Neuronal stem cell (in vitro differentiated cells): Measurements from ENCODE around the gene BRD3. TPM values are rescaled to one million over a fixed set of nuclear protein-coding genes. Genes with fewer than 3 reads are reported as not detected.

Experiments used
- DNase-seq: peaks from one replicate; pipeline ENCODE4 v3.0.0-alpha.2; 2013; ENCODE audit warnings: low spot score
- H2AFZ ChIP-seq: one replicate; pipeline ENCODE4 v1.6.1; 2013; ENCODE audit warnings: mild to moderate bottlenecking, low read length, inconsistent platforms
- H2AK5ac ChIP-seq: 2 replicates; pipeline ENCODE4 v1.6.1; 2013; ENCODE audit warnings: low read depth, mild to moderate bottlenecking, inconsistent platforms, low read length, moderate library complexity, mixed read lengths
- H2BK120ac ChIP-seq: 2 replicates; pipeline ENCODE4 v1.6.1; 2013; ENCODE audit warnings: low read depth, mild to moderate bottlenecking, inconsistent platforms, low read length, moderate library complexity, mixed read lengths
- H2BK12ac ChIP-seq: one replicate; pipeline ENCODE4 v1.6.1; 2013; ENCODE audit warnings: low read length, inconsistent platforms
- H2BK15ac ChIP-seq: 2 replicates; pipeline ENCODE4 v1.6.1; 2013; ENCODE audit warnings: mild to moderate bottlenecking, low read length, inconsistent platforms, mixed read lengths
- H2BK5ac ChIP-seq: one replicate; pipeline ENCODE4 v1.6.1; 2013; ENCODE audit warnings: inconsistent platforms, mild to moderate bottlenecking, low read length, moderate library complexity
- H3K14ac ChIP-seq: one replicate; pipeline ENCODE4 v1.6.1; 2013; ENCODE audit warnings: low read length, inconsistent platforms
- H3K18ac ChIP-seq: 2 replicates; pipeline ENCODE4 v1.6.1; 2013; ENCODE audit warnings: low read length, inconsistent platforms
- H3K23ac ChIP-seq: 2 replicates; pipeline ENCODE4 v1.6.1; 2013; ENCODE audit warnings: low read depth, mild to moderate bottlenecking, mixed read lengths, low read length, inconsistent platforms; ENCODE audit not compliant: poor library complexity
- H3K27ac ChIP-seq: replicated peaks from 3 replicates; pipeline ENCODE4 v1.5.1; 2013; ENCODE audit warnings: low read length, inconsistent platforms
- H3K27me3 ChIP-seq, 3 experiments: 2 replicates each; pipeline ENCODE4 v1.6.1; 2013; ENCODE audit warnings: low read length in 3 of 3, mild to moderate bottlenecking in 2 of 3, inconsistent platforms in 1 of 3, low read depth in 1 of 3, mixed read lengths in 1 of 3, moderate library complexity in 1 of 3; ENCODE audit not compliant: control insufficient read depth in 3 of 3, insufficient read depth in 3 of 3
- H3K36me3 ChIP-seq, 2 donors: replicated peaks in 1 of 2; 2 replicates each; pipeline ENCODE4 v1.6.1; 2013; ENCODE audit warnings: low read length in 2 of 2; ENCODE audit not compliant: control insufficient read depth in 2 of 2, insufficient read depth in 2 of 2
- H3K4ac ChIP-seq: 2 replicates; pipeline ENCODE4 v1.6.1; 2013; ENCODE audit warnings: inconsistent platforms, mild to moderate bottlenecking, low read length, moderate library complexity
- H3K4me1 ChIP-seq, 2 donors: 1 replicate in 1 of 2; 2 replicates in 1 of 2; pipeline ENCODE4 v1.6.1; 2013; ENCODE audit warnings: low read length in 2 of 2, low read depth in 1 of 2; ENCODE audit not compliant: control insufficient read depth in 2 of 2, insufficient read depth in 1 of 2
- H3K4me2 ChIP-seq: one replicate; pipeline ENCODE4 v1.6.1; 2013; ENCODE audit warnings: mild to moderate bottlenecking, low read length, inconsistent platforms; ENCODE audit not compliant: insufficient read depth, poor library complexity, severe bottlenecking
- H3K4me3 ChIP-seq, 2 donors: 2 replicates each; pipeline ENCODE4 v1.5.1; 2013; ENCODE audit warnings: low read length in 2 of 2, mild to moderate bottlenecking in 2 of 2, inconsistent platforms in 1 of 2, moderate library complexity in 1 of 2
- H3K79me1 ChIP-seq: one replicate; pipeline ENCODE4 v1.6.1; 2013; ENCODE audit warnings: low read depth, mild to moderate bottlenecking, inconsistent platforms, low read length, moderate library complexity
- H3K9ac ChIP-seq: one replicate; pipeline ENCODE4 v1.6.1; 2013; ENCODE audit warnings: mild to moderate bottlenecking, low read depth, low read length, inconsistent platforms; ENCODE audit not compliant: poor library complexity
- H3K9me3 ChIP-seq, 2 donors: replicated peaks in 1 of 2; 2 replicates each; pipeline versions ENCODE3 to v1.6.1; 2013; ENCODE audit warnings: low read length in 2 of 2, mild to moderate bottlenecking in 2 of 2, inconsistent platforms in 1 of 2, low read depth in 1 of 2, mixed read lengths in 1 of 2, moderate library complexity in 1 of 2; ENCODE audit not compliant: control insufficient read depth in 2 of 2, insufficient read depth in 1 of 2
- H4K8ac ChIP-seq: one replicate; pipeline ENCODE4 v1.6.1; 2013; ENCODE audit warnings: low read depth, mild to moderate bottlenecking, inconsistent platforms, low read length, moderate library complexity
- H4K91ac ChIP-seq: one replicate; pipeline ENCODE4 v1.6.1; 2013; ENCODE audit warnings: low read length, low read depth, mild to moderate bottlenecking, inconsistent platforms; ENCODE audit not compliant: poor library complexity
- WGBS, 2 donors: extraction: QIAGEN DNeasy Blood & Tissue Kit; methylation state at CpG; one replicate each; pipeline ENCODE4 v1.1.7; 2013; ENCODE audit warnings: missing lambda C conversion rate in 2 of 2, mixed read lengths in 1 of 2; ENCODE audit not compliant: insufficient read length in 2 of 2, insufficient replicate concordance in 1 of 2; ENCODE audit errors: extremely low coverage in 2 of 2; 5-methylcytosine and 5-hydroxymethylcytosine counted together
- polyA plus RNA-seq, 2 experiments: library from polyadenylated mRNA; stranded (reverse); fragments of 200-250 nt; gene quantifications; one replicate each; pipeline ENCODE4 v1.2.3, GENCODE V29; 2013

BRD3 gene
- 47.9 TPM for polyA plus RNA-seq (2013, experiment 1 of 2)
- 50.2 TPM for polyA plus RNA-seq (2013, experiment 2 of 2)

DNA sequence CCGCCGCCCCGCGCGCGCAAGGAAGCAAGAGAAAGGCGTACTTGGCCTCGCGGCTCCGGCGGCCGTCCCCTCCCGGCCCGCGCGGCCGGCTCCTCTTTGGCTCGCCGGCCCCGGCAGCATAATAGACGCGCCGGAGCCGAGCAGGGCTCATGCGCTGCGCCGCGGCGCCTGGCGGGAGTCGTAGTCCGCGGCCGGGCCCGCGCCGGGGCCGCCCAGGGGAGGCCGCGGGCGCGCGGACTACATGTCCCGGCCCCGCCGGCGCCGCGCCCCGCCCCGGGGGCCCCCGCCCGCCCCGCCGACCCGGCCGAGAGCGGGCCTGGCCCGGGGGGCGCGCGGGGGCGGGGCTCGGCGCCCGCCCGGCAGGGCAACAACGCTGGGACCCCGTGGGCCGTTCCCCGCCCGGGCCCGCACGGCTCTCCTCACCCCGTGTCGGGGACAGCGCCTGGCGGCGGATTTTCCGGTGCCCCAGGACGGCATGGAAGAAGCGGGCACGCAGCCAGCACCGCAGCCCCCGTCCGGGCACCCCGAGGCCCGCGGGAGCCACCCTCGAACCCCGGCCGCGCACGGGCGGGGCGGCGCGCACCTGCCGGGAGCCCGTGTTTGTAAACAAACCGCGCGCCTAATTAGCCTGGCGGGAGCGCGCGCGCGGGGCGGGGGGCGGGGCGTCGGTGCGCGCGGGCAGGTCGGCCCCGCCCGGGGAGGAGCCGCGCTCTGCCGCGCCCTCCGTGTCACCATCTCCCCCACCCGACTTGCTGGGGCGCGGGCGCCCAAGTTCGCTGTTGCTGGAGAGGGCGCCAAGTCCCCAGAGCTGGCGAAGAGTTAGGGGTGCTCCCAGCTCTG lies at the start of gene BRD3:
BRD3 (minus strand) TSS at position 123 of the 840 bp plus-strand sequence. CDS start 14,549 bp downstream, outside the sequence.
- Histone ChIP-seq H2BK5ac (peak within 1 kb of the TSS; percentile 54), H3K14ac (peak within 1 kb of the TSS; percentile 39), H3K4me1 (peaks cover 3 to 8% of the 10 kb centered on the region in 2 donors), H2AK5ac (peak within 1 kb of the TSS; percentile 94), H2AFZ (peak within 1 kb of the TSS; percentile 98), H3K9ac (peak within 1 kb of the TSS; percentile 92), H3K27ac (peak within 1 kb of the TSS; percentile 89), H3K4me2 (peak within 1 kb of the TSS; percentile 72), H3K36me3 (peaks cover 5 to 19% of the 10 kb centered on the region in 2 donors), H3K9me3 (peaks cover 5 to 6% of the 10 kb centered on the region in 2 donors), H4K91ac (no peak within 1 kb of the TSS), H3K18ac (peak within 1 kb of the TSS; percentile 95), H4K8ac (no peak within 1 kb of the TSS), H2BK120ac (peak within 1 kb of the TSS; percentile 67), H3K4ac (peak within 1 kb of the TSS; percentile 59), H3K79me1 (peaks cover 16% of the 10 kb centered on the region), H2BK15ac (peak within 1 kb of the TSS; percentile 50), H3K27me3 (peaks cover 0 to 22% (median 14%) of the 10 kb centered on the region in 3 experiments), H3K4me3 (peak within 1 kb of the TSS; percentile 94 to 96), H2BK12ac (peak within 1 kb of the TSS; percentile 68), H3K23ac (peak within 1 kb of the TSS; percentile 90)
- no CpG with 5 or more reads among the region's 131 CpGs for WGBS, 2 donors
- peak; percentile 89 for DNase-seq

DNA sequence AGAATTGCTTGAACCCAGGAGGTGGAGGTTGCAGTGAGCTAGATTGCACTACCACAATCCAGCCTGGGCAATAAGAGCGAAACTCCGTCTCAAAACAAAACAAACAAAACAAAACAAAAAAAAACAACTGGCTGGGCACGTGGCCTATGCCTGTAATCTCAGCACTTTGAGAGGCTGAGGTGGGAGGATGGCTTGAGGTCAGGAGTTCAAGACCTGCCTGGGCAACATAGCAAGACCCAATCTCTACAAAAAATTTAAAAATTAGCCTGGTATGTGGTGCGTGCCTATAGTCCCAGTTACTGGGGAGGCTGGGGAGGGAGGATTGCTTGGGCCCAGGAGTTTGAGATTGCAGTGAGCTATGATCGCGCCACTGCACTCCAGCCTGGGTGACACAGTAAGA lies 44.7 kb upstream of the BRD3 start:
- Histone ChIP-seq H4K8ac (no peak overlapping the region), H3K4me1 (no peaks in the 10 kb centered on the region), H3K9ac (no peak overlapping the region), H3K4me2 (no peak overlapping the region), H3K36me3 (no peaks in the 10 kb centered on the region), H2BK5ac (no peak overlapping the region), H3K9me3 (peaks cover 0 to 1% of the 10 kb centered on the region in 2 donors), H3K27me3 (no peaks in the 10 kb centered on the region), H2BK120ac (no peak overlapping the region), H3K4ac (no peak overlapping the region), H2BK12ac (no peak overlapping the region), H2BK15ac (no peak overlapping the region), H3K18ac (no peak overlapping the region), H4K91ac (no peak overlapping the region), H2AFZ (no peak overlapping the region), H3K27ac (no peak overlapping the region), H3K79me1 (no peaks in the 10 kb centered on the region), H3K4me3 (no peak overlapping the region), H2AK5ac (no peak overlapping the region), H3K23ac (no peak overlapping the region), H3K14ac (no peak overlapping the region)
- DNase-seq, result no peak
- WGBS, 2 donors, result no CpG with 5 or more reads among the region's 6 CpGs

DNA sequence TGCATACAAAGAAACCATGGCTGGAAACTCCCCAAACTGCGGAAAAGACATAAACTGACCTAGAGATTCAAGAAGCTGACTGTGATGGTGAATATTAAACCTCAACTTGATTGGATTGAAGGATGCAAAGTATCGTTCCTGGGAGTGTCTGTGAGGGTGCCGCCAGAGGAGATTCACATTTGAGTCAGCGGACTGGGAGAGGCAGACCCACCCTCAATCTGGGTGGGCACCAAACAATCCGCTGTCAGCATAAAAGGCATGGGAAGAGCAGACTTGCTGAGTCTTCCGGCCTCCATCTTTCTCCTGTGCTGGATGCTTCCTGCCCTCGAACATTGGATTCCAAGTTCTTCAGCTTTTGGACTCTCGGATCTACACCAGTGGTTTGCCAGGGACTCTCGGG lies 43.2 kb upstream of the BRD3 start:
- no peak overlapping the region for H2AK5ac ChIP-seq
- no peak overlapping the region for H4K8ac ChIP-seq
- H3K36me3 ChIP-seq, result no peaks in the 10 kb centered on the region
- no peak overlapping the region for H3K4ac ChIP-seq
- no peak for DNase-seq
- H3K18ac ChIP-seq, result no peak overlapping the region
- H3K9me3 ChIP-seq, result peaks cover 0 to 1% of the 10 kb centered on the region in 2 donors
- H3K9ac ChIP-seq, result no peak overlapping the region
- no peak overlapping the region for H3K14ac ChIP-seq
- no peaks in the 10 kb centered on the region for H3K4me1 ChIP-seq
- no peak overlapping the region for H3K4me3 ChIP-seq
- H3K23ac ChIP-seq, result no peak overlapping the region
- no peak overlapping the region for H3K27ac ChIP-seq
- H2BK15ac ChIP-seq, result no peak overlapping the region
- no peaks in the 10 kb centered on the region for H3K79me1 ChIP-seq
- no CpG with 5 or more reads among the region's 9 CpGs for WGBS, 2 donors
- no peak overlapping the region for H2BK120ac ChIP-seq
- H2BK12ac ChIP-seq, result no peak overlapping the region
- no peak overlapping the region for H4K91ac ChIP-seq
- H3K27me3 ChIP-seq, result no peaks in the 10 kb centered on the region
- H2AFZ ChIP-seq, result no peak overlapping the region
- no peak overlapping the region for H2BK5ac ChIP-seq
- H3K4me2 ChIP-seq, result no peak overlapping the region

DNA sequence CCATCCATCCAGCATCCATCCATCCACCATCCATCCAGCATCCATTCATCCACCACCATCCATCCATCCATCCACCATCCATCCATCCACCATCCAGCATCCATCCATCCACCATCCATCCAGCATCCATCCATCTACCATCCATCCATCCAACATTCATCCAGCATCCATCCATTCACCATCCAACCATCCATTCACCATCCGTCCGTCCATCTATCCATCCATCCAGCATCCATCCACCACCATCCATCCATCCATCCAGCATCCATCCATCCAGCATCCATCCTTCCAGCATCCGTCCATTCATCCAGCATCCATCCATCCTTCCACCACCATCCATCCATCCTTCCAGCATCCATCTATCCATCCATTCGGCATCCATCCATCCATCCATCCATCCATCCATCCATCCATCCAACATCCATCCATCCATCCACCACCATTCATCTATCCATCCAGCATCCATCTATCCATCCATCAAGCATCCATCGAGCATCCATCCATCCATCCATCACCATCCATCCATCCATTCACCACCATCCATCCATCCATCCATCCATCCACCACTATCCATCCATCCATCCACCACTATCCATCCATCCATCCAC lies 35.7 kb upstream of the BRD3 start:
- Histone ChIP-seq H3K23ac (no peak overlapping the region), H3K4ac (no peak overlapping the region), H3K27ac (no peak overlapping the region), H3K9ac (peak overlapping the region; percentile 77), H3K18ac (no peak overlapping the region), H3K14ac (peak overlapping the region; percentile 8), H2BK120ac (no peak overlapping the region), H2BK5ac (no peak overlapping the region), H3K79me1 (no peaks in the 10 kb centered on the region), H2AFZ (no peak overlapping the region), H3K36me3 (no peaks in the 10 kb centered on the region), H3K9me3 (peaks cover 8% of the 10 kb centered on the region in 2 donors), H2BK12ac (no peak overlapping the region), H3K4me3 (peak overlapping the region in 1 of 2 donors; percentile 20), H3K4me1 (no peaks in the 10 kb centered on the region), H4K91ac (no peak overlapping the region), H3K4me2 (no peak overlapping the region), H2AK5ac (no peak overlapping the region), H4K8ac (peak overlapping the region; percentile 92), H3K27me3 (no peaks in the 10 kb centered on the region), H2BK15ac (no peak overlapping the region)
- 100% methylated on average over 1 to 2 of the region's 5 CpGs for WGBS, 2 donors
- no peak for DNase-seq
